GM10248 (cell line): ENCODE results near the gene PEX12.
"Not testable (repeated sequence)": the region's sequence is repeated elsewhere in the genome, so short reads cannot be mapped to it uniquely, and the experiment has no call there.

Experiments used
- CTCF ChIA-PET: fragments of 300-600 bp; sonication (Branson Sonifier 250); formaldehyde crosslinking; extraction: SDS; loops from one replicate; lab custom pipeline; 2021; ENCODE audit warnings: antibody characterized with exemption; lab: Yijun Ruan, JAX
- POLR2A ChIA-PET: fragments of 350-650 bp; sonication (Branson Sonifier 250); formaldehyde crosslinking; extraction: SDS; loops from one replicate; lab custom pipeline; 2020; ENCODE audit warnings: antibody characterized with exemption; lab: Yijun Ruan, JAX
- DNase-seq: peaks from one replicate; pipeline ENCODE4 v3.0.0; 2012; ENCODE audit errors: extremely low spot score
- TF ChIP-seq, protein P1 (sequence below): IDR thresholded peaks from 2 replicates; pipeline ENCODE4 v1.5.1; 2012; ENCODE audit warnings: mild to moderate bottlenecking, low read depth; ENCODE audit errors: extremely low read depth, missing control alignments, control extremely low read depth

PEX12 gene

DNA sequence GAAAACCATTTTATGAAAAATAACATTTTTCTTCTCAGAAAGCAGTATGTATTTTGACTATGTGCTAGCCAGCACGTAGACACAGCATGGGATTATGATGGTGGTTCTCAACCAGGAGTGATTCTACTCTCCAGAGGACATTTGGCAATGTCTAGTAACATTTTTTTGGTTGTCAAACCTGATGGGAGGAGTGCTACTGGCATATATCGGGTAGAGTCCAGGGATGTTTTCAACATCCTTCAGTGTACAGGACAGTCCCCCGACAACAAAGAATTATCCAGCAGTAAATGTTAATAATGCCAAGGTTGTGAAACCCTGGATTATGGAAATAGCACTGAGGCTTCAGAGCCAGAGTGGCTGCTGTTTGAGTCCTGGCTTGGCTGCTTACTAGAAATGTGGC lies 36.4 kb upstream of the PEX12 start:
- no peak for DNase-seq
- TF ChIP-seq, protein P1, sequence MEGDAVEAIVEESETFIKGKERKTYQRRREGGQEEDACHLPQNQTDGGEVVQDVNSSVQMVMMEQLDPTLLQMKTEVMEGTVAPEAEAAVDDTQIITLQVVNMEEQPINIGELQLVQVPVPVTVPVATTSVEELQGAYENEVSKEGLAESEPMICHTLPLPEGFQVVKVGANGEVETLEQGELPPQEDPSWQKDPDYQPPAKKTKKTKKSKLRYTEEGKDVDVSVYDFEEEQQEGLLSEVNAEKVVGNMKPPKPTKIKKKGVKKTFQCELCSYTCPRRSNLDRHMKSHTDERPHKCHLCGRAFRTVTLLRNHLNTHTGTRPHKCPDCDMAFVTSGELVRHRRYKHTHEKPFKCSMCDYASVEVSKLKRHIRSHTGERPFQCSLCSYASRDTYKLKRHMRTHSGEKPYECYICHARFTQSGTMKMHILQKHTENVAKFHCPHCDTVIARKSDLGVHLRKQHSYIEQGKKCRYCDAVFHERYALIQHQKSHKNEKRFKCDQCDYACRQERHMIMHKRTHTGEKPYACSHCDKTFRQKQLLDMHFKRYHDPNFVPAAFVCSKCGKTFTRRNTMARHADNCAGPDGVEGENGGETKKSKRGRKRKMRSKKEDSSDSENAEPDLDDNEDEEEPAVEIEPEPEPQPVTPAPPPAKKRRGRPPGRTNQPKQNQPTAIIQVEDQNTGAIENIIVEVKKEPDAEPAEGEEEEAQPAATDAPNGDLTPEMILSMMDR = no peak
- POLR2A ChIA-PET = no interaction called here
- CTCF ChIA-PET = interaction anchor here (1.0 to 4.8 kb wide), 9 partner anchors 10 to 194 kb away, joined by 3 to 107 read pairs (median 9); partner anchors contain the start of gene TAF15

DNA sequence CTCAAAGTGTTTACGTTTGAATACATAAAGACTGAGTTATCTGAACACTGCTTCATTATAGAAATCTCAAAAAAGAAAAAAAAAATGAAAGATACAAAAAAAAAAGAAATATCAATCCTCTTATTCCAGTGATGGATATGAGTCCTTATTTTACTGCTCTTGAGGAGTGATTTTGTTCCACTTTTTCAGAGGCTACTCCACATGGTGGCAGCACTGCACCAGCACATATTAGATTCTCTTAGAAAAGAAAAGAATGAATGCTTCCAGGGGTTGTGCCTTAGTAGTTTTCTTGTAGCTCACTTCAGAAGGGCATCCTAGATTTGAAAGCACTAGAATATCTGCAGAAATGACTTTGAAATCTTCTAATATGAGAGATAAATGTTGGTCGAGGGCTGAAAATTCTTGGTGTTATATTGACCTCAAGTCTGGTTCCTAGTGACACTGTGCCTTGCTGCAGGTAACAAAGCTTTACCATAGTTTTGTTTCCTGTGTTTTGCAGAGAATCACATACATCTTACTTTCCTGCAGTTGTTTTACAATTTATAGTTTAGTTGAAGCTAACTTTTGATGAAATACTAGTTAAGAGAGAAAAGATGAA lies 34.7 kb upstream of the PEX12 start:
- ChIA-PET CTCF (interaction anchor here (0.6 to 4.8 kb wide), 31 partner anchors 10 to 464 kb away, joined by 3 to 107 read pairs (median 4); partner anchors contain the start of genes PEX12, RASL10B and TAF15), POLR2A (no interaction called here)
- TF ChIP-seq, protein P1 = peak; percentile 69
- DNase-seq = peak; percentile 20

DNA sequence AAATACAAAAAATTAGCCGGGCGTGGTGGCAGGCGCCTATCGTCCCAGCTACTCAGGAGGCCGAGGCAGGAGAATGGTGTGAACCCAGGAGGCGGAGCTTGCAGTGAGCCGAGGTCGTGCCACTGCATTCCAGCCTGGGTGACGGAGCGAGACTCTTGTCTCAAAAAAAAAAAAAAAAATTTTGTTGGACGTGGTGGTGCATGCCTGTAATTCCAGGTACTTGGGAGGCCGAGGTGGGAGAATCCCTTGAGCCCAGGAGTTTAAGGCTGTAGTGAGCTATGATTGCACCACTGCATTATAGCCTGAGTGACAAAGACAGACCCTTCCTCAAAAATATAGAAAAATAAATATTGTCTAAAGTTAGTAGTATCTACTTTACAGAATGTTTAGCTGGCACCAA lies 32.4 kb upstream of the PEX12 start:
- POLR2A ChIA-PET = interaction anchor here (1.1 kb wide), 1 partner anchor 137 kb away, joined by 4 read pairs; no protein-coding TSS in a partner anchor
- DNase-seq = not testable (repeated sequence)
- CTCF ChIA-PET = interaction anchor here (1.6 to 4.8 kb wide), 4 partner anchors 8 to 153 kb away, joined by 6 to 107 read pairs (median 24); no protein-coding TSS in a partner anchor

DNA sequence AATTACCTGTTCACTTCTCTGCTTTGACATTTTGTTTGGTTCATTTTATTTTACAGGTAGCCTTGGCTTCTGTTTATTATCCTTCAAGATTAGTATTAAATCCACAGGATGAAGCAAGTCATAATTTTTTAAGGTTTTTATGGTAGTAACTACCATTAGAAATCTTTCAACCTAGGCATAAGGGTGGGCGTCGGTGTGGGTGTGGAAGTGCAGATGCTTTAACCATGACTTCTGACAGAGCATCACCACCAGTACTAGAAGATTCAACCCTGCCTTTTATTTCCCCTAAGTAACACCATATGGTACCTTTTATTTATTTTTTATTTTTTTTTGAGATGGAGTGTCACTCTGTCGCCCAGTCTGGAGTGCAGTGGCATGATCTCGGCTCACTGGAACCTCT lies 31.5 kb upstream of the PEX12 start:
- TF ChIP-seq, protein P1 = no peak
- ChIA-PET POLR2A (no interaction called here), CTCF (no interaction called here)
- DNase-seq = no peak

DNA sequence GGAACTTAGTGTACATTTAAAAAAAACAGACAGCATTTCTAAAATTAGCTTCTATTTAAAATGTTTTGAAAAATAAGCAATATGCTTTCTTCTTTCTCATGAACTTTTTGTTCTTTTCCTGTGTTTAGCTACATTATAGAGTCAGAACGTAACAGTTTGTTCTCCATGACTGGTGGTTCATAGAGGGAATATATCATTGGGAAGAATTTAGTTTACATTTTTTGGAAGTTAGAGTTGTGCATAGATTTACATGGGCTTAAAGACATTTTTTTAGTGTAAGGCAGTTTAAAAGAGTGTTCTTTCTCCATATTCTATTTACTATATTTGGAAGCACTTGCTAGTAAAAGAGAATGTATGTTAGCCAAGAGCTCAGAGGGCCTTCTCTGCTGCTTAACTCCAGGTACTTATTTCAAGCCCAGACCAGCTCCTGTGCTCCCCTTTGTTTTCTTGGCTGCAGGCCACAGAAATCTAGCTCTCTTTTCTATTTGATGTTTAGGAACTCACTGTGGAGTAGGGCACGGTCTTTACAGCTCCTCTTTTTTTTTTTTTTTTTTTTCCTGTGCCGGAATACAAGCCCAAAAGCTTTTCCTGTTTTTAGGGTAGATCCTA lies 29.0 kb upstream of the PEX12 start:
- DNase-seq = no peak
- ChIA-PET CTCF (interaction anchor here (0.7 to 1.9 kb wide), 8 partner anchors 8 to 157 kb away, joined by 3 to 9 read pairs (median 3); partner anchors contain the start of gene PEX12), POLR2A (interaction anchor here (0.7 kb wide), 2 partner anchors 29 to 160 kb away, joined by 3 to 4 read pairs; partner anchors contain the start of gene PEX12)
- TF ChIP-seq, protein P1 = no peak

DNA sequence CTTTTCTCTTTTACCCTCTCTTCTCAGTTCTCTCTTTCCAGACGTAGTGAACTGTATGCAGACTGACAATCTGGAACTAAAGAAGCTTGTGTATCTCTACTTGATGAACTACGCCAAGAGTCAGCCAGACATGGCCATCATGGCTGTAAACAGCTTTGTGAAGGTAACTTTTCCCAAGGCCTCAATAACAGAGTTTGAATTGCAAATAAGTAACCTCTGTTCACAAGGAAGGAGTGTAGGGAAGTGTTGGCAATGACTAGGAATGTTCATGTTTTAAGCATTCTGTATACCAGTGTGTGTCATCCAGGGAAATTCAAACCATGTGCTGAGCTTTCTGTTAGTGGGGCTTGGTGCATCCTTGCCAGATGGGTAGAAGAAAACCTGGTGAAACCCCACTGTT lies 27.3 kb upstream of the PEX12 start:
- no peak for DNase-seq
- ChIA-PET POLR2A (interaction anchor here (0.6 kb wide), 1 partner anchor 30 kb away, joined by 9 read pairs; no protein-coding TSS in a partner anchor), CTCF (interaction anchor here (1.1 to 5.2 kb wide), 4 partner anchors 9 to 142 kb away, joined by 3 to 29 read pairs (median 4); no protein-coding TSS in a partner anchor)
- TF ChIP-seq, protein P1 = no peak
